ENCODE results near the gene NAA30. TPM values are rescaled to one million over a fixed set of nuclear protein-coding genes. Genes with fewer than 3 reads are reported as not detected.

The NAA30 gene
- total RNA-seq, 1 donor from 2014 or later = 12.1 TPM

DNA sequence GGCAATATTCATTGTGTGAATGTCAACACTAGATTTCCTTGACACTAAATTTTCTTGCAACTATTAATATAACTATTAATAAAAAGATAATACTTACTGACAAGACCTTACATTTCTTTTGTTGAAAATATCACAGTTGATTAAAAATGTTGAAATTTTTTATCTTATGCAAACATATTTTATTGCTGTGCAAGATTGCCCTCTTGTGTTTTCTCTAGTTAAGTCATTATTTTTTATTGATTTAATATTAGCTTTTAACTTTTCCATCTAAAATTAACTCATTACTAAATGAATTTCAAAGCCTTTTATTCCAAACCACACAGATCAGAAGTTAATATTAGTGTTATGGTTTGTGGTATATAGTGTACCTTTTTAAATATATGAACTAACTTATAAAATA is 11.7 kb upstream of the NAA30 start:
- no peak overlapping the region for H3K27ac ChIP-seq
- H3K9me3 ChIP-seq = no peaks in the 10 kb centered on the region
- H3K4me3 ChIP-seq = no peak overlapping the region
- H3K27me3 ChIP-seq = no peaks in the 10 kb centered on the region
- DNase-seq (no peak), ATAC-seq (no peak)
- intact Hi-C loops (cut with DNase I) = no loop called here
- no peak for TF ChIP-seq CTCF (IDR thresholded peaks at IDR 0.05)
- H3K36me3 ChIP-seq = no peaks in the 10 kb centered on the region
- no peaks in the 10 kb centered on the region for H3K4me1 ChIP-seq

GRCh38 chr14:57380935-57381334 is 9.5 kb upstream of the NAA30 start:
- ATAC-seq (no peak), DNase-seq (no peak)
- intact Hi-C loops (cut with DNase I) = no loop called here
- Histone ChIP-seq H3K4me1 (no peaks in the 10 kb centered on the region), H3K27me3 (no peaks in the 10 kb centered on the region), H3K4me3 (no peak overlapping the region), H3K9me3 (no peaks in the 10 kb centered on the region), H3K36me3 (no peaks in the 10 kb centered on the region), H3K27ac (no peak overlapping the region)
- TF ChIP-seq CTCF (IDR thresholded peaks at IDR 0.05) = no peak

DNA sequence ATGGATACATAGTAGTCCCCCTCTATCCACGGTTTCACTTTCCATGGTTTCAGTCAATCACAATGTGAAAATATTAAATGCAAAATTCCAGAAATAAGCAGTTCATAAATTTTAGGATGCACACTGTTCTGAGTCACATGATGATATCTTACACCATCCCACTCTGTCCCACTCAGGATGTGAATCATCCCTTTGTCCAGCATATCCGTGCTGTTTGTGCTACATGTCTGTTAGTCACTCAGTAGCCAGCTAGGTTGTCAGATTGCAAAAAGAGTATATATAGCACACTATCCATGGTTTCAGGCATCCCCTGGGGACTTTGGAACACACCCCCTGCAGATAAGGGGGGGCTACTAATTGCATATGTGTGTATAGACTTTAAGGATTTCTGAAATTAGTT is 8.1 kb upstream of the NAA30 start:
- Histone ChIP-seq H3K36me3 (no peaks in the 10 kb centered on the region), H3K4me1 (no peaks in the 10 kb centered on the region), H3K27me3 (no peaks in the 10 kb centered on the region), H3K4me3 (no peak overlapping the region), H3K27ac (no peak overlapping the region), H3K9me3 (no peaks in the 10 kb centered on the region)
- DNase-seq = no peak
- ATAC-seq = peak; percentile 21
- intact Hi-C loops (cut with DNase I) = no loop called here
- TF ChIP-seq CTCF (IDR thresholded peaks at IDR 0.05) = no peak

GRCh38 chr14:57383125-57383745 is 7.2 kb upstream of the NAA30 start:
- DNase-seq (no peak), ATAC-seq (no peak)
- H3K4me1 ChIP-seq = no peaks in the 10 kb centered on the region
- H3K36me3 ChIP-seq = no peaks in the 10 kb centered on the region
- intact Hi-C loops (cut with DNase I) = no loop called here
- no peak overlapping the region for H3K4me3 ChIP-seq
- H3K27me3 ChIP-seq = no peaks in the 10 kb centered on the region
- no peak for TF ChIP-seq CTCF (IDR thresholded peaks at IDR 0.05)
- H3K27ac ChIP-seq = no peak overlapping the region
- H3K9me3 ChIP-seq = no peaks in the 10 kb centered on the region

DNA sequence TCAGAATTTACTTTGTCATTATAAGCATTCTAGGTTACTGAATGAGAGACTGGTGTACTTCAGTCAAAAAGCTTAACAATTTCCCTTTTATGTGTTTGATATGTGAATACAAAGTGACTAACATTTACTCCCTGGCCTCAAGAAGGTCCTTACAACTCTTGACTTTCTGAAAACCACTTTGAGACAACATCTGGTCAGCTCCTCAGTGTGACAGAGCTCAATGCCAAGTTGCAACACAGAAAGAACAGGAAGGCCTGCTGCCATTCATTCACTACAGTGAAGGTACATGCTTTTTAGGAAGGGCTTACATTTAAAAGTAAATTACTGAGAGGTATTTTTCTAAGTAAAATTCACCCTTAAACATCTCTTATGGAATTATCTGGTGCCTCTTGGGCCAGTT is 2.3 kb upstream of the NAA30 start:
- Histone ChIP-seq H3K9me3 (no peaks in the 10 kb centered on the region), H3K27me3 (no peaks in the 10 kb centered on the region), H3K4me1 (peaks cover 12% of the 10 kb centered on the region), H3K36me3 (no peaks in the 10 kb centered on the region), H3K27ac (no peak overlapping the region), H3K4me3 (no peak overlapping the region)
- ATAC-seq (no peak), DNase-seq (no peak)
- no peak for TF ChIP-seq CTCF (IDR thresholded peaks at IDR 0.05)
- intact Hi-C loops (cut with DNase I) = no loop called here

DNA sequence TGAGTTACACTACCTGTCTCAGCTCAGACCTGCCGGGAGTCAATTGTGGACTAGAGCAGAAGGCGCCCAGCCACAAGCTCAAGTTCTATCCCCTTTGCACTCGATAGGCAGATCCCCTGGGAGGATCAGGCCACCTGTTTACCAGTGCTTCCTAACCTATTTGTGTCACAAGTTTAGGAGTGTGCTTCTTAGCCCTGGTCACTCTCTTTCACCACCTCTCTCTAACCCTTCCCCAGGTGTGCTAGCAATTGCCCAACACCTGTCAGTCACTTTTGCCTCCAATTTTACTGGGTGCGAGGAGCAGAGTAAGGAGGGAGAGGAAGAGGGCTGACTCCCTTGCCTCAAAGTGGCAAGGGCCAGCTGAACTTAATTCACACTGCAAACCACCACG is 745 bp upstream of the NAA30 start:
- no peak for TF ChIP-seq CTCF (IDR thresholded peaks at IDR 0.05)
- Histone ChIP-seq H3K4me1 (peaks cover 20% of the 10 kb centered on the region), H3K27me3 (no peaks in the 10 kb centered on the region), H3K4me3 (peak overlapping the region; percentile 89), H3K36me3 (no peaks in the 10 kb centered on the region), H3K9me3 (no peaks in the 10 kb centered on the region), H3K27ac (peak overlapping the region; percentile 78)
- peak; percentile 3 for ATAC-seq
- no peak for DNase-seq
- intact Hi-C loops (cut with DNase I) = no loop called here
